ENCODE data around the gene XYLT1.

The XYLT1 gene

DNA sequence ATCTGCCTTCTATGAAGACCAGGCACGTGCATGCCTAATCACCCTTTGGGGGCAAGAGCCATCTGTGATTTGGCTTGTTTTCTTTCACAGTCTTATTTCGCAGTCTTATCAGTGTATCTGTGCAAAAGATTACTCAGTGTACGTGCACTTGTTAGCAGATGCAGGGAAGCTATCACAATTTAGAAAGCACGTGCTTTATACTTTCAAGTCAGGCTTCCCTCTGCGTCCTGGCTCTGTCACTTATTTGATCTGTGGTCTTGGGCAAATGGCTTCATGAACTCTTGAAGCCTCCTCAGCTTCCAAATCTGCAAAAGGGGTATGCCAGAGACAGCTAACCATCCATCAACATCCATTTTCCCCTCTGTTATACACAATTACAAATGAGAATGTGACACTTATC, 246.4 kb downstream of the XYLT1 start:
- ChIA-PET POLR2A (no interaction called here), CTCF (no interaction called here)
- TF ChIP-seq NFRKB (IDR thresholded peaks at IDR 0.05) (no peak), TARDBP (IDR thresholded peaks at IDR 0.05) (no peak), FOXK2 (IDR thresholded peaks at IDR 0.05) (no peak), SUZ12 (IDR thresholded peaks at IDR 0.05) (no peak), FOXA1 (IDR thresholded peaks at IDR 0.05) (no peak), ARNT (IDR thresholded peaks at IDR 0.05) (no peak)
- no peak for DNase-seq (ENCODE audit: extremely low spot score)

DNA sequence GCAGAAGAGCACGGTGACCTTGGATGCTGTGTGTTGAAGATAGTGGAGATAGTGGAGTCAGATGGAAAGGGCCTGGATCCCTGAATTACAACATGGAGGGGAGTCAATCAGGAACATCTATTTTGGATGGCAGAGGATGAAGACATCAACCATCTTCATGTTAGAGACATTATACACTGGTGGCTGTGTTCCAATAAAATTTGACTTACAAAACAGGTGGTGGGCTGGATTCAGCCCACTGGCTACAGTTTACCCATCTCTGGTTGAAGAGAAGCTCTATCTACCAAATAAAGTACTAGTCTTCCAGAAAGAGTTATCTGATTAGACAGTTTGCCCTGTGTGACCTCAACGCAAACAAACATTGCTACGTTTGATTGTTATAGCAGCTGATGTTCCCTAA, 247.2 kb downstream of the XYLT1 start:
- CTCF ChIA-PET: no interaction called here
- DNase-seq (ENCODE audit: extremely low spot score): no peak
- POLR2A ChIA-PET: no interaction called here
- TF ChIP-seq L3MBTL2 (conservative IDR thresholded peaks at IDR 0.05): no peak
- no peak for TF ChIP-seq SUZ12 (IDR thresholded peaks at IDR 0.05)
- TF ChIP-seq PKNOX1 (IDR thresholded peaks at IDR 0.05): no peak
- no peak for TF ChIP-seq TARDBP (IDR thresholded peaks at IDR 0.05)
- no peak for TF ChIP-seq LEF1 (IDR thresholded peaks at IDR 0.05; ENCODE audit: borderline replicate concordance)
- TF ChIP-seq HDGF (IDR thresholded peaks at IDR 0.05; ENCODE audit: borderline replicate concordance): no peak
- no peak for TF ChIP-seq ARNT (IDR thresholded peaks at IDR 0.05)
- no peak for TF ChIP-seq CTBP1 (IDR thresholded peaks at IDR 0.05; ENCODE audit: borderline replicate concordance)
- TF ChIP-seq ZNF384 (IDR thresholded peaks at IDR 0.05): no peak
- TF ChIP-seq BHLHE40 (IDR thresholded peaks at IDR 0.05; ENCODE audit: borderline replicate concordance): no peak
- no peak for TF ChIP-seq FOXA1 (IDR thresholded peaks at IDR 0.05)
- TF ChIP-seq NFRKB (IDR thresholded peaks at IDR 0.05): no peak
- TF ChIP-seq FOXM1 (IDR thresholded peaks at IDR 0.05; ENCODE audit: borderline replicate concordance): no peak

- no peak for TF ChIP-seq NFRKB (IDR thresholded peaks at IDR 0.05)
- no peak for TF ChIP-seq BHLHE40 (IDR thresholded peaks at IDR 0.05; ENCODE audit: borderline replicate concordance)
- no peak for TF ChIP-seq SP1 (IDR thresholded peaks at IDR 0.05)
- no peak for TF ChIP-seq FOXA1 (IDR thresholded peaks at IDR 0.05)
- TF ChIP-seq ZNF384 (IDR thresholded peaks at IDR 0.05): no peak
- TF ChIP-seq L3MBTL2 (conservative IDR thresholded peaks at IDR 0.05): no peak
- no peak for TF ChIP-seq FOXM1 (IDR thresholded peaks at IDR 0.05; ENCODE audit: borderline replicate concordance)
- no peak for TF ChIP-seq HDGF (IDR thresholded peaks at IDR 0.05; ENCODE audit: borderline replicate concordance)
- no peak for TF ChIP-seq PKNOX1 (IDR thresholded peaks at IDR 0.05)
- TF ChIP-seq SUZ12 (IDR thresholded peaks at IDR 0.05): no peak
- no peak for TF ChIP-seq LEF1 (IDR thresholded peaks at IDR 0.05; ENCODE audit: borderline replicate concordance)
- ChIA-PET POLR2A (no interaction called here), CTCF (no interaction called here)
- DNase-seq (ENCODE audit: extremely low spot score): no peak
These were observed 247.8 kb downstream of the XYLT1 start for GRCh38 chr16:17222871-17223401.

DNA sequence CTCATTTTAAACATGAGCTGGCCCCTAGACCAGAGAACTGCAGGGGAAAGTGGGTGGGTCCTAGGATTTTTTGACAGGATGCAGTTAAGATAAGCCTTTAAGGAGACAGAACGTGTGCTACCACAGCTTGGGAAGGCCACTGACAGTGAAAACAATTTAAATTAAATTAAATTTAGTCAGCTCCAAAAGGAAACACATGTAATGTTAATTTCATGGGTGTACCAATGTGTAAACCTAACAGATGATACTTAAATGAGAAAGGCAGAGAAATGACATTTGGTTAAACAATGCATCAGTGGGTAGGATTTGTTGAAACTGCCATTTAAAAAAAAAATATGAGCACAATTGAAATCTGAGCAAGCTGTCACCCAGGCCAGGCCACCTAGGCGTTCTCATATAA, 250.8 kb downstream of the XYLT1 start:
- TF ChIP-seq ELF4 (IDR thresholded peaks at IDR 0.05): no peak
- DNase-seq (ENCODE audit: extremely low spot score): no peak
- ChIA-PET POLR2A (no interaction called here), CTCF (interaction anchor here (0.6 kb wide), 1 partner anchor 15 kb away, joined by 4 read pairs; no protein-coding TSS in a partner anchor)

- DNase-seq (ENCODE audit: extremely low spot score): no peak
- CTCF ChIA-PET: no interaction called here
- POLR2A ChIA-PET: no interaction called here
- TF ChIP-seq HDGF (IDR thresholded peaks at IDR 0.05; ENCODE audit: borderline replicate concordance) (no peak), ZNF384 (IDR thresholded peaks at IDR 0.05) (no peak)
These were observed 254.8 kb downstream of the XYLT1 start for GRCh38 chr16:17215936-17216335.

DNA sequence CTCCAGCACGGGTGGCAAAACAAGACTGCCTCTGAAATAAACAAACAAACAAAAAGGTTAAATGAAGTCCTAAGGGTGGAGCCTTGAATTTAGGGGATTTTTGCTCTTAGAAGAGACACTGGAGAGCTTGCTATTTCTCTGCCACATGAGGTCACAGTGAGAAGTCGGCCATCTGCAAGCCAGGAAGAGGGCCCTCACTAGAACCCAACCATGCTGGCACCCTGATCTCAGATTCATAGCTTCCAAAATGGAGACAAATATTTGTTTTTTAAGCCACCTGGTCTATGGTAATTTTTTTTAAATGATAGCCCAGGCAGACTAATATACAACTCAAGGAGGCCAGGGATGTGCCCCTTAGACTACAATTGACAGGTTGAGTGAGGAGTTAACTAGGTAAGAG, 255.5 kb downstream of the XYLT1 start:
- no peak for DNase-seq (ENCODE audit: extremely low spot score)
- ChIA-PET POLR2A (no interaction called here), CTCF (no interaction called here)
- TF ChIP-seq HDGF (IDR thresholded peaks at IDR 0.05; ENCODE audit: borderline replicate concordance) (no peak), SP1 (IDR thresholded peaks at IDR 0.05) (no peak)

DNA sequence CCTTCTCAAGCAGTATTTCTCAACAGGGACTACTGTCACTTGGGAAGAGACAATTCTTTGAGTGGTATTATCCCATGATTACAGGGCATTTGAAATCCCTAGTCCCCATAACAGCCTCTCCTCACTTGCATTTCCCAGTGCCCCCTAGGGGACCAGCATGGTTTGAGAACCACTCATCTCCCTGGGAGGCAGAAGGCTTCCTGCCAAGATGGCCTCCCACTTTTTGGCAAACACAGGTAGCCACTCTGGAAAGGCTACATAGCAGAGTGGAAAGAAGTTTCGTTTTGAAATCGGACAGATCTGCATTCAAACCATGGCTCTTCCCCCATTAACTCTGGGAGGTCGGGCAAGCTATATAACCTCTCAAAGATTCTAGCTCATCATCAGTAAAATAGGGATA, 256.8 kb downstream of the XYLT1 start:
- ChIA-PET CTCF (no interaction called here), POLR2A (no interaction called here)
- TF ChIP-seq SP1 (IDR thresholded peaks at IDR 0.05): no peak
- no peak for TF ChIP-seq LEF1 (IDR thresholded peaks at IDR 0.05; ENCODE audit: borderline replicate concordance)
- no peak for TF ChIP-seq TARDBP (IDR thresholded peaks at IDR 0.05)
- TF ChIP-seq FOXK2 (IDR thresholded peaks at IDR 0.05): no peak
- no peak for TF ChIP-seq SUZ12 (IDR thresholded peaks at IDR 0.05)

DNA sequence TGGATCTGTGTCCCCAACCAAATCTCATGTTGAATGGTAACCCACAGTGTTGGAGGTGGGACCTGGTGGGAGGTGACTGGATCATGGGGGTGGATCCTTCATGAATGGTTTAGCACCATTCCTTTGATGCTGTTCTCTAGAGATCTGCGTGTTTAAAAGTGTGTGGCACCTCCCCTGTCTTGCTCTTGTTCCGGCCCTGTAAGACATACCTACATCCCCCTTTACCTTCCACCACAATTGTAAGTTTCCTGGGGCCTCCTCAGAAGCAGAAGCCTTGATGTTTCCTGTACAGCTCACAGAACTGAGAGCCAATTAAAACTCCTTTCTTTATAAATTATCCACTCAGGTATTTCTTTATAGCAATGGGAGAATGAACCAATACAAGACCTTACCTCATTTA, 257.7 kb downstream of the XYLT1 start:
- no peak for TF ChIP-seq TARDBP (IDR thresholded peaks at IDR 0.05)
- no peak for TF ChIP-seq FOXM1 (IDR thresholded peaks at IDR 0.05; ENCODE audit: borderline replicate concordance)
- no peak for TF ChIP-seq FOXA1 (IDR thresholded peaks at IDR 0.05)

More for the DNA sequence above, 256.8 kb downstream of the XYLT1 start:
- DNase-seq (ENCODE audit: extremely low spot score): no peak

GRCh38 chr16:17212606-17213005, 258.2 kb downstream of the XYLT1 start:
- ChIA-PET POLR2A (no interaction called here), CTCF (no interaction called here)
- no peak for DNase-seq (ENCODE audit: extremely low spot score)
- no peak for TF ChIP-seq ELF4 (IDR thresholded peaks at IDR 0.05)
- no peak for TF ChIP-seq PKNOX1 (IDR thresholded peaks at IDR 0.05)
- TF ChIP-seq NFRKB (IDR thresholded peaks at IDR 0.05): no peak
- no peak for TF ChIP-seq LEF1 (IDR thresholded peaks at IDR 0.05; ENCODE audit: borderline replicate concordance)
- no peak for TF ChIP-seq CTBP1 (IDR thresholded peaks at IDR 0.05; ENCODE audit: borderline replicate concordance)
- TF ChIP-seq FOXA1 (IDR thresholded peaks at IDR 0.05): no peak
- no peak for TF ChIP-seq L3MBTL2 (conservative IDR thresholded peaks at IDR 0.05)
- no peak for TF ChIP-seq TARDBP (IDR thresholded peaks at IDR 0.05)
- TF ChIP-seq ARNT (IDR thresholded peaks at IDR 0.05): no peak
- no peak for TF ChIP-seq HDGF (IDR thresholded peaks at IDR 0.05; ENCODE audit: borderline replicate concordance)
- no peak for TF ChIP-seq SUZ12 (IDR thresholded peaks at IDR 0.05)
- TF ChIP-seq BHLHE40 (IDR thresholded peaks at IDR 0.05; ENCODE audit: borderline replicate concordance): no peak
- no peak for TF ChIP-seq FOXK2 (IDR thresholded peaks at IDR 0.05)
- no peak for TF ChIP-seq SP1 (IDR thresholded peaks at IDR 0.05)

More for the DNA sequence above, 257.7 kb downstream of the XYLT1 start:
- DNase-seq (ENCODE audit: extremely low spot score): no peak
- ChIA-PET POLR2A (no interaction called here), CTCF (no interaction called here)
